ENCODE measurements around the gene UBALD2. TPM values are rescaled to one million over a fixed set of nuclear protein-coding genes. Genes with fewer than 3 reads are reported as not detected.

UBALD2 gene
- total and polyA plus RNA-seq, 2 donors (not counting 1 experiment from before 2014, with no cell fraction given): 4.1 to 7.3 TPM

GRCh38 chr17:76270770-76271668, 5.9 kb downstream of the UBALD2 start:
- H3K4me2 ChIP-seq (ENCODE audit: extremely low read depth, insufficient read depth, low read length): no peak overlapping the region
- H3K36me3 ChIP-seq (ENCODE audit: control insufficient read depth, insufficient read depth, low read length): peaks cover 12% of the 10 kb centered on the region
- no peak overlapping the region for H3K27ac ChIP-seq (ENCODE audit: insufficient read depth, low read length)
- H3K79me2 ChIP-seq (ENCODE audit: control insufficient read depth, insufficient read depth, low read length): peaks cover 32% of the 10 kb centered on the region
- no peak overlapping the region for H2AFZ ChIP-seq (ENCODE audit: low read length)
- H4K20me1 ChIP-seq (ENCODE audit: control insufficient read depth, extremely low read depth, insufficient read depth, low read length): no peaks in the 10 kb centered on the region
- H3K27me3 ChIP-seq (ENCODE audit: control insufficient read depth, insufficient read depth, low read length): no peaks in the 10 kb centered on the region
- H3K4me1 ChIP-seq (ENCODE audit: control insufficient read depth, extremely low read depth, insufficient read depth, low read length): peaks cover 12% of the 10 kb centered on the region
- no peaks in the 10 kb centered on the region for H3K9me3 ChIP-seq (ENCODE audit: control insufficient read depth, insufficient read depth, low read depth, low read length)
- H3K9ac ChIP-seq (ENCODE audit: insufficient read depth, low read length): no peak overlapping the region
- H3K4me3 ChIP-seq (replicated peaks in 1 of 4; ENCODE audit: control extremely low read depth in 1 of 4, insufficient read depth in 1 of 4, low read depth in 3 of 4, low read length in 4 of 4): no peak overlapping the region
- no peak for DNase-seq (ENCODE audit: low read depth in 2 of 2)
- TF ChIP-seq CTCF (conservative IDR thresholded peaks at IDR 0.05 in 1 of 2, IDR thresholded peaks at IDR 0.05 in 1 of 2; ENCODE audit: low read depth in 1 of 2, low read length in 2 of 2) (no peak), EZH2 (IDR thresholded peaks at IDR 0.05; ENCODE audit: low read length, missing control alignments) (no peak)

GRCh38 chr17:76271669-76272540, 6.8 kb downstream of the UBALD2 start:
- Histone ChIP-seq H3K36me3 (ENCODE audit: control insufficient read depth, insufficient read depth, low read length) (peaks cover 12% of the 10 kb centered on the region), H3K4me3 (replicated peaks in 1 of 4; ENCODE audit: control extremely low read depth in 1 of 4, insufficient read depth in 1 of 4, low read depth in 3 of 4, low read length in 4 of 4) (no peak overlapping the region), H3K27me3 (ENCODE audit: control insufficient read depth, insufficient read depth, low read length) (no peaks in the 10 kb centered on the region), H3K4me2 (ENCODE audit: extremely low read depth, insufficient read depth, low read length) (peak overlapping the region; percentile 29), H3K27ac (ENCODE audit: insufficient read depth, low read length) (no peak overlapping the region), H3K79me2 (ENCODE audit: control insufficient read depth, insufficient read depth, low read length) (peaks cover 24% of the 10 kb centered on the region), H3K4me1 (ENCODE audit: control insufficient read depth, extremely low read depth, insufficient read depth, low read length) (peaks cover 9% of the 10 kb centered on the region), H3K9ac (ENCODE audit: insufficient read depth, low read length) (no peak overlapping the region), H4K20me1 (ENCODE audit: control insufficient read depth, extremely low read depth, insufficient read depth, low read length) (no peaks in the 10 kb centered on the region), H2AFZ (ENCODE audit: low read length) (no peak overlapping the region), H3K9me3 (ENCODE audit: control insufficient read depth, insufficient read depth, low read depth, low read length) (no peaks in the 10 kb centered on the region)
- no peak for DNase-seq (ENCODE audit: low read depth in 2 of 2)
- no peak for TF ChIP-seq CTCF (conservative IDR thresholded peaks at IDR 0.05 in 1 of 2, IDR thresholded peaks at IDR 0.05 in 1 of 2; ENCODE audit: low read depth in 1 of 2, low read length in 2 of 2)
- TF ChIP-seq EZH2 (IDR thresholded peaks at IDR 0.05; ENCODE audit: low read length, missing control alignments): no peak
